ENCODE measurements around the gene UBE2D3.

Gene UBE2D3

DNA sequence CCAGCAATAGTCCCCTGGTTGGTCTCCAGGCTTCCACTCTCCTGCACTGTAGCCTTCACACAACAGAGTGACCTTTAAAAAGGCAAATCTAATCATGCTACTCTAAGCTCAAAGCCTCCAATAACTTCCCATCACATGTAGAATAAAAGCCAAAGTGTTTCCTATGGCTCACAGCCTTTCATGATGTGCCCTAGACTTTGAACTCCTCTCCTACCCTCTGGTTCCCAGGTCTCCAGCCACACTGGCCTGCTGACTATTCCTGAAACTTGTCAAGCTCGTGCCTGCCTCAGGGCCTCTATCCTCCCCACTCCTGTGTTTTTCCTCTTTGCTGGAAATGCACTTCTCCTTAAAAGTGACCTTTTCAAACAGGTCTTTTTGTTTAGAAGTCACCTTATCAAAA, 69.7 kb downstream of the UBE2D3 start:
- ATAC-seq: no peak
- TF ChIP-seq SNAI2 (CRISPR knock-in tag; IDR thresholded peaks at IDR 0.05) (no peak), TCF4 (CRISPR knock-in tag; IDR thresholded peaks at IDR 0.05; ENCODE audit: borderline replicate concordance) (no peak), BACH2 (CRISPR knock-in tag; IDR thresholded peaks at IDR 0.05; ENCODE audit: borderline replicate concordance) (no peak), GLIS3 (CRISPR knock-in tag; IDR thresholded peaks at IDR 0.05) (no peak), ZNF70 (CRISPR knock-in tag; IDR thresholded peaks at IDR 0.05) (no peak), OSR1 (CRISPR knock-in tag; IDR thresholded peaks at IDR 0.05) (no peak), RARB (CRISPR knock-in tag; IDR thresholded peaks at IDR 0.05) (no peak), ARNTL (CRISPR knock-in tag; IDR thresholded peaks at IDR 0.05; ENCODE audit: borderline replicate concordance, low read depth) (no peak), ISL1 (CRISPR knock-in tag; IDR thresholded peaks at IDR 0.05) (no peak), TOX (CRISPR knock-in tag; IDR thresholded peaks at IDR 0.05; ENCODE audit: borderline replicate concordance) (no peak), ZFP30 (CRISPR knock-in tag; IDR thresholded peaks at IDR 0.05) (no peak)
- TF ChIP-seq, protein P1, sequence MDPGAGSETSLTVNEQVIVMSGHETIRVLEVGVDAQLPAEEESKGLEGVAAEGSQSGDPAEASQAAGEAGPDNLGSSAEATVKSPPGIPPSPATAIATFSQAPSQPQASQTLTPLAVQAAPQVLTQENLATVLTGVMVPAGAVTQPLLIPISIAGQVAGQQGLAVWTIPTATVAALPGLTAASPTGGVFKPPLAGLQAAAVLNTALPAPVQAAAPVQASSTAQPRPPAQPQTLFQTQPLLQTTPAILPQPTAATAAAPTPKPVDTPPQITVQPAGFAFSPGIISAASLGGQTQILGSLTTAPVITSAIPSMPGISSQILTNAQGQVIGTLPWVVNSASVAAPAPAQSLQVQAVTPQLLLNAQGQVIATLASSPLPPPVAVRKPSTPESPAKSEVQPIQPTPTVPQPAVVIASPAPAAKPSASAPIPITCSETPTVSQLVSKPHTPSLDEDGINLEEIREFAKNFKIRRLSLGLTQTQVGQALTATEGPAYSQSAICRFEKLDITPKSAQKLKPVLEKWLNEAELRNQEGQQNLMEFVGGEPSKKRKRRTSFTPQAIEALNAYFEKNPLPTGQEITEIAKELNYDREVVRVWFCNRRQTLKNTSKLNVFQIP (CRISPR knock-in tag; IDR thresholded peaks at IDR 0.05; ENCODE audit: borderline replicate concordance, low read depth): no peak
- TF ChIP-seq, protein P2, sequence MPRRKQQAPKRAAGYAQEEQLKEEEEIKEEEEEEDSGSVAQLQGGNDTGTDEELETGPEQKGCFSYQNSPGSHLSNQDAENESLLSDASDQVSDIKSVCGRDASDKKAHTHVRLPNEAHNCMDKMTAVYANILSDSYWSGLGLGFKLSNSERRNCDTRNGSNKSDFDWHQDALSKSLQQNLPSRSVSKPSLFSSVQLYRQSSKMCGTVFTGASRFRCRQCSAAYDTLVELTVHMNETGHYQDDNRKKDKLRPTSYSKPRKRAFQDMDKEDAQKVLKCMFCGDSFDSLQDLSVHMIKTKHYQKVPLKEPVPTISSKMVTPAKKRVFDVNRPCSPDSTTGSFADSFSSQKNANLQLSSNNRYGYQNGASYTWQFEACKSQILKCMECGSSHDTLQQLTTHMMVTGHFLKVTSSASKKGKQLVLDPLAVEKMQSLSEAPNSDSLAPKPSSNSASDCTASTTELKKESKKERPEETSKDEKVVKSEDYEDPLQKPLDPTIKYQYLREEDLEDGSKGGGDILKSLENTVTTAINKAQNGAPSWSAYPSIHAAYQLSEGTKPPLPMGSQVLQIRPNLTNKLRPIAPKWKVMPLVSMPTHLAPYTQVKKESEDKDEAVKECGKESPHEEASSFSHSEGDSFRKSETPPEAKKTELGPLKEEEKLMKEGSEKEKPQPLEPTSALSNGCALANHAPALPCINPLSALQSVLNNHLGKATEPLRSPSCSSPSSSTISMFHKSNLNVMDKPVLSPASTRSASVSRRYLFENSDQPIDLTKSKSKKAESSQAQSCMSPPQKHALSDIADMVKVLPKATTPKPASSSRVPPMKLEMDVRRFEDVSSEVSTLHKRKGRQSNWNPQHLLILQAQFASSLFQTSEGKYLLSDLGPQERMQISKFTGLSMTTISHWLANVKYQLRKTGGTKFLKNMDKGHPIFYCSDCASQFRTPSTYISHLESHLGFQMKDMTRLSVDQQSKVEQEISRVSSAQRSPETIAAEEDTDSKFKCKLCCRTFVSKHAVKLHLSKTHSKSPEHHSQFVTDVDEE (CRISPR knock-in tag; IDR thresholded peaks at IDR 0.05): no peak
- TF ChIP-seq, protein P3, sequence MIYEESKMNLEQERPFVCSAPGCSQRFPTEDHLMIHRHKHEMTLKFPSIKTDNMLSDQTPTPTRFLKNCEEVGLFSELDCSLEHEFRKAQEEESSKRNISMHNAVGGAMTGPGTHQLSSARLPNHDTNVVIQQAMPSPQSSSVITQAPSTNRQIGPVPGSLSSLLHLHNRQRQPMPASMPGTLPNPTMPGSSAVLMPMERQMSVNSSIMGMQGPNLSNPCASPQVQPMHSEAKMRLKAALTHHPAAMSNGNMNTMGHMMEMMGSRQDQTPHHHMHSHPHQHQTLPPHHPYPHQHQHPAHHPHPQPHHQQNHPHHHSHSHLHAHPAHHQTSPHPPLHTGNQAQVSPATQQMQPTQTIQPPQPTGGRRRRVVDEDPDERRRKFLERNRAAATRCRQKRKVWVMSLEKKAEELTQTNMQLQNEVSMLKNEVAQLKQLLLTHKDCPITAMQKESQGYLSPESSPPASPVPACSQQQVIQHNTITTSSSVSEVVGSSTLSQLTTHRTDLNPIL (CRISPR knock-in tag; IDR thresholded peaks at IDR 0.05; ENCODE audit: low read depth): no peak
- TF ChIP-seq, protein P4, sequence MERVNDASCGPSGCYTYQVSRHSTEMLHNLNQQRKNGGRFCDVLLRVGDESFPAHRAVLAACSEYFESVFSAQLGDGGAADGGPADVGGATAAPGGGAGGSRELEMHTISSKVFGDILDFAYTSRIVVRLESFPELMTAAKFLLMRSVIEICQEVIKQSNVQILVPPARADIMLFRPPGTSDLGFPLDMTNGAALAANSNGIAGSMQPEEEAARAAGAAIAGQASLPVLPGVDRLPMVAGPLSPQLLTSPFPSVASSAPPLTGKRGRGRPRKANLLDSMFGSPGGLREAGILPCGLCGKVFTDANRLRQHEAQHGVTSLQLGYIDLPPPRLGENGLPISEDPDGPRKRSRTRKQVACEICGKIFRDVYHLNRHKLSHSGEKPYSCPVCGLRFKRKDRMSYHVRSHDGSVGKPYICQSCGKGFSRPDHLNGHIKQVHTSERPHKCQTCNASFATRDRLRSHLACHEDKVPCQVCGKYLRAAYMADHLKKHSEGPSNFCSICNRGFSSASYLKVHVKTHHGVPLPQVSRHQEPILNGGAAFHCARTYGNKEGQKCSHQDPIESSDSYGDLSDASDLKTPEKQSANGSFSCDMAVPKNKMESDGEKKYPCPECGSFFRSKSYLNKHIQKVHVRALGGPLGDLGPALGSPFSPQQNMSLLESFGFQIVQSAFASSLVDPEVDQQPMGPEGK (CRISPR knock-in tag; IDR thresholded peaks at IDR 0.05; ENCODE audit: borderline replicate concordance): no peak

DNA sequence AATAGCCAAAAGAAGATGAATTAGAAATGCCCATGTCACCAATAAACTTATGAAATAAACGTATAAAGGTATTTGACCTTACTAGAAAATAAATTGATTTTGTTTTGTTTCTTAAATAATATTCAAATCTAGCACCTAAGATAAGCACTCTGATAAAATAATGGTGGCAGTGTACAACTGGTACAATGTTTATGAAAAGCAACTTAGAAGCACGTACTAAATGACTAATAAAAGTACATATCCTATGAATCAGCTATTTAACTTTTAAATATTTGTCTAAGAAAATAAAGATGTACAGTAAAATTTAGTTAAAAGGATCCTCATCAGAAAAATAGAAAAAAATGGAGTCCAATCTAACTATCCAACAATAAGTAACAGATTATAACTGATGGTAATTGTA, 73.3 kb downstream of the UBE2D3 start:
- no peak for ATAC-seq

More for the DNA sequence above, 73.3 kb downstream of the UBE2D3 start:
- TF ChIP-seq SNAI2 (CRISPR knock-in tag; IDR thresholded peaks at IDR 0.05) (no peak), ZFP3 (CRISPR knock-in tag; IDR thresholded peaks at IDR 0.05) (no peak), ESRRG (CRISPR knock-in tag; IDR thresholded peaks at IDR 0.05) (no peak), TOX (CRISPR knock-in tag; IDR thresholded peaks at IDR 0.05; ENCODE audit: borderline replicate concordance) (no peak), OSR1 (CRISPR knock-in tag; IDR thresholded peaks at IDR 0.05) (no peak), ARNTL (CRISPR knock-in tag; IDR thresholded peaks at IDR 0.05; ENCODE audit: borderline replicate concordance, low read depth) (no peak), TCF4 (CRISPR knock-in tag; IDR thresholded peaks at IDR 0.05; ENCODE audit: borderline replicate concordance) (no peak), BACH2 (CRISPR knock-in tag; IDR thresholded peaks at IDR 0.05; ENCODE audit: borderline replicate concordance) (no peak), ZFP30 (CRISPR knock-in tag; IDR thresholded peaks at IDR 0.05) (no peak), ZNF70 (CRISPR knock-in tag; IDR thresholded peaks at IDR 0.05) (no peak), GLIS3 (CRISPR knock-in tag; IDR thresholded peaks at IDR 0.05) (no peak)
- TF ChIP-seq, protein P1 (CRISPR knock-in tag; IDR thresholded peaks at IDR 0.05; ENCODE audit: borderline replicate concordance, low read depth): no peak
- TF ChIP-seq, protein P3 (CRISPR knock-in tag; IDR thresholded peaks at IDR 0.05; ENCODE audit: low read depth): no peak
- TF ChIP-seq, protein P4 (CRISPR knock-in tag; IDR thresholded peaks at IDR 0.05; ENCODE audit: borderline replicate concordance): no peak
